GM18861 (cell line): ENCODE results near the gene CCDC183.
"Not testable (repeated sequence)": the region's sequence is repeated elsewhere in the genome, so short reads cannot be mapped to it uniquely, and the experiment has no call there.

Source experiments
- ATAC-seq: cut with Tn5 transposase; IDR thresholded peaks from one replicate; pipeline ENCODE4 v1.9.1; 2021; ENCODE audit not compliant: unreplicated experiment

CCDC183 gene

DNA sequence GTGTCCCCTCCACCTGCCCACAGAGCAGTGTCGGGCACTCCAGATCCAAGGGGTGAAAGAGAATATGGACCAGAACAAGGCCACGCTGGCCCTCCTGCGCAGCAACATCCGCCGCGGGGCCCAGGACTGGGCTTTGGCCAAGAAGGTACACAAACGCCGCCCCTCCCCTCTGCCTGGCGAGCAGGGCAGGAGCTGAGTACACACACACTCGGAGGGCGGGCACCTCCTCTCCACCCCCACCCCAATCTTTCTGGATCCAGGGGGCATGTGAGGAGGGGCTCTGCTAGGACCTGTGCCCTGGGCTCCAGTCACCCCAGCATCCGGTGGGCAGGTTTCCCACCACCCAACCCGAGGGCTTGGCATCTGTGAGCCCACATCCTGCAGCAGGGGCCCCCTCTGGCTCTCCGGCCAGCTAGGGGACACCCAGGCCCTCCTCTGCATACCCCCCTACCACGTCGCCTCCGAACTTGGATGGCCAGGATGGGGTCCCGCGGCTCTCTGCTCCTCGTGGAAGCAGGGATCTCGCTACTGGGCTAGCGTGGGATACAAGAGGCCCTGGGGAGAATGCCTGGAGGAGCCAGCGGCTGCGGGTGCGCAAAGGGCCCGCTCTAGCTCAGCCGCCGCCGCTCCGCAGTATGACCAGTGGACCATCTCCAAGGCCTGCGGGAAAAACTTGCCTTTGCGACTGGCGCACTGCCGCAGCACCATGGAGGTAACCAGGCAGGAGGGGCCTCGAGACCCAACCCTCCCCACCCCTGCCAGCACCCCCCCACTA, 3.1 kb downstream of the CCDC183 start:
- ATAC-seq: no peak

DNA sequence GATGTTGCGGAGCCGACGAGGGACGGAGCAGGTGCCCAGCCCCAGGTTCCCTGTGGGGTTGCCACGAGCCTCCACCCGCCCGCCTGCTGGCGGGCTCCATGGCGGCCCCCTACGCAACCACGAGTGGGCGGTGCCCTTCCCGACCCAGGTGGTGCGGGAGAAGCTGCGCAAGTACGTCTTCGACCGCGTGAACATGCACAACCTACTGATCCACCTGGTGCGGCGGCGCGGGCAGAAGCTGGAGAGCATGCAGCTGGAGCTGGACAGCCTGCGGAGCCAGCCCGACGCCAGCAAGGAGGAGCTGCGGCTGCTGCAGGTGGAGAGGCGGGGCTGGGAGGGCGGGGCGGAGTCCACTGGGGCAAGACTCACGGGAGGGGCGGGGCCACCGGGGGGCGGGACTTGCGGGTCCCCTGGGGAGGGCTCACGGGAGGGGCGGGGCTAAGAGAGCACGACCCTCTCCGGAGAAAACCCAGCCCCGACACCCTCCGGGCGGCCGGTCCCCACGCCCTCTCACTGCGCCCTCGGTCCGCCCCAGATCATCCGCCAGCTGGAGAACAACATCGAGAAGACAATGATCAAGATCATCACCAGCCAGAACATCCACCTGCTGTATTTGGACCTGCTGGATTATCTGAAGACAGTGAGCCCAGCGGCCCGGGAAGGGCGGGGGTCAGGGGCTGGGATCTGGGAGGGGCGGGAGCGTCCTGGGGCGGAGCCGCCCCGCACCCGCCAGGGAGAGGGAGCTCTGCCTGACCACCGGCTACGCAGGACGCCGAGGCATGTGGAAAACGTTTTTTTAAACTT, 3.9 kb downstream of the CCDC183 start:
- no peak for ATAC-seq

DNA sequence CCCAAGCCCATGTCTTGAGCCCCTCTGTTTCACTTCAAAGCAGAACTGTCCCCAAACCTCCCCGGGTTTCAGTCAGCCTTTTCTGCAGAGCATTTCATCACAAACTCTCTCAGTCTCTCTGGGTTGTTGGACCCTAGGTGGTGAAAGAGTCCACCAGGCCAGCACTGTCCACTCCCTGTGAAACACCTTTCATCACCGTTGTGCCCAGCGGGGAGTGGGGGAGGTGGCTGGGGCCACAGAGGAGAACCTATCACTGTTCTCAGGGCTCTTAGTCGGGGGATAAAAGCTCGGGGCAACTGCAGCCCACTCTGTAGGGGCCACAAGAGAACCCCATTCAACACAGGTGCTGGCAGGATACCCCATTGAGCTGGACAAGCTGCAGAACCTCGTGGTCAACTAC, 6.2 kb downstream of the CCDC183 start:
- no peak for ATAC-seq

DNA sequence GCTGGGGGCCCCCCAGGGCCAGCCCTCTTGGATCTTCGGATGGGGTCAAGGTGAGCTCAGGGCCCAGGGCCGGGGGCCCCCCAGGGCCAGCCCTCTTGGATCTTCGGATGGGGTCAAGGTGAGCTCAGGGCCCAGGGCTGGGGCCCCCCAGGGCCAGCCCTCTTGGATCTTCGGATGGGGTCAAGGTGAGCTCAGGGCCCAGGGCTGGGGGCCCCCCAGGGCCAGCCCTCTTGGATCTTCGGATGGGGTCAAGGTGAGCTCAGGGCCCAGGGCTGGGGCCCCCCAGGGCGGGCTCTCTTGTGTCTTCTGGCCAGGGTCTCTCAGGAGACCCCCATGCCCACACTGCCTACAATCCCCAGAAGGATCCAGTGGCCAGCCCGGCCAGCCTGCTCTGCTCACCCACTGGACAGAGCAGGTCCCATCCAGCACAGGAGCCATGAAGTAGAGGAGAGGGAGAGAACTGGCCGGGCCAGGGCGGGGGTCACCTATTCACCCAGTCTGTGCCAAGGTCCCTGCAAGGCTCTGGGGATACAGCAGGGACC, 6.9 kb downstream of the CCDC183 start:
- ATAC-seq: not testable (repeated sequence)

DNA sequence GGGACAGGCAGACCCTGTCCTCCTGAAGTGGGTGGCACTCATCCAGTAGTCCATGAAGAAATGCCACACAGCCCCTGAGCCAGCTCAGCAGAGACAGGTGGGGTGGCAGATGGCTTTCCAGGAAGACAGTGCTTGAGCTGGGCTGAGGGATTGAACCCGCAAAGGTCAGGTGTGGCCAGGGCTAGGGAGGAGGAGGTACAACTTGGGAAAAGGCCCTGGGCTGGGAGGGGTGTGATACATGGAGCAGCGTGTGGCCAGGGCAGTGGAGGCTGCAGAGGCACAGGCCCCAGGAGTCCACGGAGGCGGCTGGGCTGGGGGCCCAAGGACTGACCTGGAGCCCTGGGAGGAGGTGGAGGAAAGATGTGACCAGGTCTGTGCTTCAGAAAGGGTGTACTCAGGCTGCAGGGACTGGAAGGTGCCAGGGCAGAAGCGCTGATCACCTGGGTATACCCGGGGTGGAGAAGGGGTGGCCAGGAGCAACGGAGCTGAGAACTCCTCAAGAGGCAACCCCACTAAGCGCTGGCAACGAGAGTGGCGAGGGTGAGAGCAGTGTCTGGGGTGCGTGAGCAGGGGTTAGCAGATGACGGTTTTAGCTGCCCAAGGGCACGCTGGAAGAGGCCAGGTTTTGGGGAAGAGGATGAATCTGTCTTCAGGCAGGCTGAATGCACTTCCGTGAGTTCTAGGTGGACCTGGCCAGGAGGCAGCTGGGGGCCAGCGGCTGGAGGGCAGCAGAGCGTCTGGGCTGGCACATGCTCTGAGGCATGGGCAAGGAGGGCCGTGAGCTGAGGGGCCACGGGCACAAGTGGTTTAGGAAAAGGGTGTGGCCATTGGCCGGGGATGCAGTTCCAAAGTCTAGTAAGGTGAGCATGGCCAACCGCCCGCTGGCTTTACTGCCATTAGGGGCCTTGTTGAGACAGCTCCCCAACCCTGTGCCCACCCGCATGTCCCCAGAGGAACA, 7.7 kb downstream of the CCDC183 start:
- no peak for ATAC-seq

DNA sequence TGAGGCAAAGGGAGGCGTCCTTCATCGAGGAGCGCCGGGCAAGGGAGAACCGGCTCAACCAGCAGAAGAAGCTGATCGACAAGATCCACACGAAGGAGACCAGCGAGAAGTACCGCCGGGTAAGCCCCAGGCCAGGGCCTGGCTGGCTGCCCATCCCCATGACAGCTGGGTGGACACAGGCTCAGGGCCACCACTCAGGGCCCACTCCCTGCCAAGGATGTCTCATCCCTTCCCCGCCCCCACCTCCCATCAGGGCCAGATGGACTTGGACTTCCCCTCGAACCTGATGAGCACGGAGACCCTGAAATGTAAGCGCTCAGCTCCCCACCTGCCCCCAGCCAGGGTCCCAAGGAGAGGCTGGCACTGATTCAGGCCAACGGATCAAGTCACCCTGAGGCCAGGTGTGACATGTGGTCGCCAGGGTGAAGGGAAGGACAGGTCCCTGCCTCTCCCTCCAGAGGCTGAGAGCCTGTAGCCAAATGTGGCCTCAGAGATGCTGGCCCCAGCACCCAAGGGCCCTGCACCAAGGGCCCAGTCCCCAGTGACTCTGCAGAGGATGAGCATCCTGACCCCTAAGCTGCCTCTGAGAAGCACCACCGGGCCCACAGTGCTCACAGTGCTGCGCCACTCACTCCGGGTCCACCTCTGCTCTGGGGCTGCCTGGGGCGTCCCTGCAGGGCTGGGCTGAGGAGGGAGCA, 8.5 kb downstream of the CCDC183 start:
- no peak for ATAC-seq

DNA sequence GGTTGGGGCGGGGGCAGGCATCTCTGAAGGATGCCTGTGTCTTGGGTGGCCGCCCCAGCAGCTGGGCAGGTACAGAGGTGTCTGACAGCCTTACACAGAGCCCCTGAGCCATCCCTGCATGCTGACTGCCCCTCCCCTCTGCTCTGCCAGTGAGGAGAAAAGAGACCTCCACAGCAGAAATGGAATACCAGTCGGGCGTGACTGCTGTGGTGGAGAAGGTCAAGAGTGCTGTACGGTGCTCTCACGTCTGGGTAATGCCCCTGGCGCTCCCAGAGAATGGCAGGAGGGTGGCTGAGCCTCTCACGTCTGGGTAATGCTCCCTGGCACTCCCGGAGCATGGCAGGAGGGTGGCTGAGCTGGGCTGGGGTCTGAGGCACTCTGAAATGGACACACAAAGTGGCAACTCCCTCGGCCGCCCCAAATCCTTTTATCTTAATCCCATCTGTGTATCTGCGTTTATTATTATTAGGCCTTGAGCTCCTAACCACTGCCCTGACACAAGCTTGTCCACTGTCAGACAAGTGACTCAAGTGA, 9.1 kb downstream of the CCDC183 start:
- ATAC-seq: no peak

DNA sequence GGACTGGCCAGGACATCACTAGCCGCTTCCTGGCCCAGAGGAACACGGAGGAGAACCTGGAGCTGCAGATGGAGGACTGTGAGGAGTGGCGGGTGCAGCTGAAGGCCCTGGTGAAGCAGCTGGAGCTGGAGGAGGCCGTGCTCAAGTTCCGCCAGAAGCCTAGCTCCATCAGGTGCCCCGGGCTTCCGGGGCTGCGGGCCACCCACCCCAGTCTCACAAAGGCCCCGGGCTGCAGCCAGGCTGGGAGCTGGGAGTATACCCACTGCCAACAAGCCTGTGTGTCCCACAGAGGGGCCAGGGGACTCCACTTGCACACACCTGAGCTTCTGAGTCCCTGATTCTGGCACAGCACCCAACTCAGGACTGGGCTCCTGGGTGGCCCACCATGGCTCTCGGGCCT, 9.9 kb downstream of the CCDC183 start:
- no peak for ATAC-seq

DNA sequence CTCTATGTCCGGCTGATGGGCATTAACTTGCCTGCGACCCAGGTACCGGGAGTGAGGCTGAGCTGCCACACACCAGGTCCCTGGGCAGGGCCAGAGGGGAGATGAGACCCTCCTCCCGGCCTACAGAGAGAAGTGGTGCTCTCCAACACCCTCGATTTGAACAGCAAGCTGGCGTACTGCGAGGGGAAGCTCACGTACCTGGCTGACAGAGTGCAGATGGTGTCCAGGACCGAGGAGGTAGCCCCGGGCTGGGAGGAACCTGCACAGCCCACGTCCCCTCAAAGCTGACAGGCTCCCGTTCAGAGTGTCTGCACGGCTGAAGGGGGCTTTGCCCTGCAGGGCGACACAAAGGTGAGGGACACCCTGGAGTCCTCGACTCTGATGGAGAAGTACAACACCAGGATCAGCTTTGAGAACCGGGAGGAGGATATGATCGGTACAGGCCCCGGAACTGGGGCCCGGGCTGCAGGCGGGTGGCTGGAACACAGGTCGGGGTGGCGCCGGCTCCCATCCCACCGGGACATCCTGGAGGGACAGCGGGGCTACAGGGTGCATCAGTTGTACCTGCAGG, 10.6 kb downstream of the CCDC183 start:
- ATAC-seq: no peak

DNA sequence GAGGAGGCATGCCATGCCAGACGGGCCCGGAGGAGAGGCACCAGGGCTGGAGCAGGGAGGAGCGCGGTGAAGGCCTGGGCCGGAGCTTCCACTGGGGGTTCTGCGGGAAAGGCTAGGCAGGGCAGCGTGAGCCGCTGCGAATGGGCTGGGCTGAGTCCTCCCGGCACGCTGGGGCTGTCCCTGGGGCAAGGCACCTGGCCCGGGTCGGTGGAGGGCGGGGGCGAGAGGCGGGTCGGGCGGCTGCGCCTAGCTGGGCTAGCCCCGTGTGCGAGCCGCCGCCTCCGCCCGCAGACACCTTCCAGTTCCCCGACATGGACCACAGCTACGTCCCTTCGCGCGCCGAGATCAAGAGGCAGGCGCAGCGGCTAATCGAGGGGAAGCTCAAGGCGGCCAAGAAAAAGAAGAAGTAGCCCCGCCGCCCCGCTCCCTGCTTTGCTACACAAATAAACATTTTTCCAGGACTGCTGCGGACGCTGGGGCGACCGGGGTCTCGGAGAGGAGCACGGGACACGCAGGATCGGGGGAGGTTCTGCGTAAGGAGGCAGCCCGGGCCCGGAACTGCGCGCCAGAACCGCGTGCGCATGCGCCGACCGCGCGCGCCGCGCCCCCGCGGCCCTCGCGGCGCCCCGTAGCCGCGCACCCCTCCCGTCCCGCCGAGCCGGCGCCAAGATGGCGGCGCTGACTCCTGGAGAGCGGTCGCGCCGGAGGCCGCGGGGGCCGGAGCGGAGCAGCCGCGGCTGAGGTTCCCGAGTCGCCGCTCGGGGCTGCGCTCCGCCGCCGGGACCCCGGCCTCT, 11.3 kb downstream of the CCDC183 start, which contains the start of gene RABL6:
Gene RABL6, plus strand, starts transcription at position 668 of the 794 bp plus-strand sequence. CDS start 249 bp downstream, outside the sequence.
- ATAC-seq: peak; percentile 55

DNA sequence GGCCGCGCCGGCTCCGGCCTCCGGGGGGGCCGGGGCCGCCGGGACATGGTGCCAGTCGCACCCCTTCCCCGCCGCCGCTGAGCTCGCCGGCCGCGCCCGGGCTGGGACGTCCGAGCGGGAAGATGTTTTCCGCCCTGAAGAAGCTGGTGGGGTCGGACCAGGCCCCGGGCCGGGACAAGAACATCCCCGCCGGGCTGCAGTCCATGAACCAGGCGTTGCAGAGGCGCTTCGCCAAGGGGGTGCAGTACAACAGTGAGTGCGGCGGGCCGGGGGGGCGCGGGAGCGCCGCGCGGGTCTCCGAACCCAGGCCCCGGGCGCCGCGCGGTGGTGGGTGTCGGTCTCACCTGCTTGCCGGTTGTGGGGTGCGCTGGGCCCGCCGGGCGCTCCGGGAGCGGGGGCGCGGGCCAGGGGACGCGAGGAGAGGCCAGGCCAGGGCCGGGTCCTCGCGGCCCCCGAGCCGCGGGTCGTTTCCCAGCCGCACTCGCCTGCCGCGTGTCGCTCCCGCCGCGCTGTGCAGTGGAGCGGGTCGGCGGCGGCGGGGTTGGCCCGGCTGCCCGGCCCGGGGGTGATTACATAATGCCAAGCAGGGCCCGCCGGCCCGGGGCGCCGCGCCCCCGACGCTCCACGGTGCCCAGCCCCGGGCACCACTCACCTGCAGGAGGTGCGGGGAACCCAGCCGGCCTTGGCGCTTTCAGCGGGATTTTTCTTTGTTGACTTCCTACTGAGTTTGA, 12.1 kb downstream of the CCDC183 start:
- peak; percentile 32 for ATAC-seq

DNA sequence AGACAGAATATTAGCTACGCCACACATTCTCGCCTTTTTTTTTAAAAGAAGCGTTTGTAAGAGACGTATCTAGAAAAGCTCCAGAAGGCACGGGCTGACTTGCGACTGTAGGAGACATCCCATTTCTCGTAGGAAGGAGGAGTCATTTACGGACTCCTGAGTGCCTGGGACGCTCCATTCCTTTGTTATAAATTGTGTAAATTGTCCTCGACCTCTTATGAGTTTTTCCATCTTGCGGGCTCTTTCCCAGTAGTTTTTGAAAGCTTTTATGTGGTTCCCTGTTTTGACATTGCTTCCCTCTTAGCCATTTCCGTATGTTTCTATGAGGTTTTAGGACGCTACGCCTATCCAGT, 12.6 kb downstream of the CCDC183 start:
- no peak for ATAC-seq

DNA sequence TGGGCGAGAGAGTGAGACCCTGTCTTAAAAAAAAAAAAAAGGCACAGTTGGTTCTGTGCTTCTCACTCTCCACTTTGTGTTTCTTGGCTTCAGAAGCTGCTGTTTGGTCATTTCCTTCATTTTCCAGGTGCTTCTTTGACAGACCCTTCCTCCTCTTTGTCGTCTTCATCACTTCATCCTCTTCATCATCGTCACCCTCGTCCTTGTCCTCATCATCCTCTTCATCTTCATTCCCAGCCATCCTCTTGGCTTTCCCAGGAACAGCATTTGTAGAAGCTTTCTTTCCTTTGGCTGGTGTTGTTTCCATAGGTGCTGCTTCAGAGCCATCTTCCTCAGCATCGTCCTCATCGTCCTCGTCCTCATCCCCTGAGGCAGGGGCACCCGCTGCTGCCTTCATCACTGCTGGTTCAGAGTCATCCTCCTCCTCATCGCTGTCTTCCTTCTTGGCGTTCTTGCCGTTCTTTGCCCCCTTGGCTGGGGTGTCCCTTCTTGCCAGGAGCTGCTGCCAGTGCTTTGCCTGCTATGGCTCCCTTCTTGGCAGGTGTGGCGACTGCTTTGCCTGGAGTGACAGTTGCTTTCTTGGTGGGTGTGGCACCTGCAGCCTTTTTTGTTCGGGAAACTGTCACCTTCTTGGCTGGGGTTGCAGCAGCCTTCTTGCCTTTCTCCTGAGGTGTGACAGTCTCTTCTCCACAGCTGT, 18.7 kb downstream of the CCDC183 start:
- ATAC-seq: no peak

DNA sequence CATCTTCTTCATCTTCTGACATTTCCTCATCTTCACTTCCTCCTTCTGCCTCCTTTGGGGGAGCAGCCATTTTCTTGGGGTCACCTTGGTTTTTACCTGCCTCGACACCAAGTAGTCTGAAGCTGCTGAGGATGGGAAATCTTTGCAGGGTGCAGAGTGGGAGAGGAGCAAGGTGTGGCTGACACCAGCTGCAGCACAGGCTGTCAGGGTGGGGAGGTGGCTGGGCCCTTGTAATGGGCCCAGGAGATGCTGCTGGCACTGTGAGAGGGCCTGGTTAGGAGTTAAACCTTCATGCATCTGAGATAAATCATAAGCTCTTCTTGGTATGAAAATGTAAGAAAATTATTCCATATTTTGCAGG, 19.3 kb downstream of the CCDC183 start:
- no peak for ATAC-seq

DNA sequence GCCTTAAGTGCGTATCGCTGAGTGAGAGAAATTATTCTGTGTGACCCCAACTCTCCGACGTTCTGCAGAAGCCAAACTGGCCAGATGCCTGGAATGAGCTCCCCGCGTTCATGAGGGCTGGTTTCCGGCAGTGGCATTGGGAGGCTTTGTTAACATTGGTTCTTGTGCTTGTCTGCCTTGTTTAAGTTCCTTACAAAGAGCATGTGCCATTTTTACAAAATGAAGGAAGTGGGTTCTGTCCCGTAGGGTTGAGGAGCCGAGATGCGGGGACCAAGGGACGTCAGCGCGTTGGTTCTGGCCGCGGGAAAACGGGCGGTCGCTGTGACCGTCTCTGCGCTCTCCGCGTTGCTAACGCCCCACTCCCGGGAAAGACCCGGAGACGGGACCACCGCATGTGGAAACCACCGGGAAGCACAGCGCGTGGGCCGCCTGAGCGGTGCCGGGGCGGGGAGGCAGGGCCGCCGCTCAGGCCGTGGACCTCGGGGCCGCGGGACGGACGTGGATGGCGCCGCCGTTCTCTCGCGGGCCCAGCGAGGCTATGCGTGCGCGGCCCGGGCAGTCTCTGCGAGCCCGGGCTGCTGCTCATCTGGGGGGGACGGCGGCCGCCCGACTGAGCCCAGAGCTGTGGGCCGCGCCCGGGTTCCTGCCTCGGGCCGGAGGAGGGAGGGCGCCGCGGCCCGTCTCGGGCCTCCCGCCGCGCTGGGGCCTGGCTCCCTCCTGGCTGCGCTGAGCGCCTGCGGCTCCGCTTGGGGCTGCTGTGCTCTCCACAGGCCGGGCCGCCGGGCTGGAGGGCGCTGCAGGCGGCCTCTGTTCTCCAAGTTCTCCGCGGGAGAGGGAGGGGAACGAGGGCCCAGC, 25.1 kb downstream of the CCDC183 start:
- no peak for ATAC-seq

DNA sequence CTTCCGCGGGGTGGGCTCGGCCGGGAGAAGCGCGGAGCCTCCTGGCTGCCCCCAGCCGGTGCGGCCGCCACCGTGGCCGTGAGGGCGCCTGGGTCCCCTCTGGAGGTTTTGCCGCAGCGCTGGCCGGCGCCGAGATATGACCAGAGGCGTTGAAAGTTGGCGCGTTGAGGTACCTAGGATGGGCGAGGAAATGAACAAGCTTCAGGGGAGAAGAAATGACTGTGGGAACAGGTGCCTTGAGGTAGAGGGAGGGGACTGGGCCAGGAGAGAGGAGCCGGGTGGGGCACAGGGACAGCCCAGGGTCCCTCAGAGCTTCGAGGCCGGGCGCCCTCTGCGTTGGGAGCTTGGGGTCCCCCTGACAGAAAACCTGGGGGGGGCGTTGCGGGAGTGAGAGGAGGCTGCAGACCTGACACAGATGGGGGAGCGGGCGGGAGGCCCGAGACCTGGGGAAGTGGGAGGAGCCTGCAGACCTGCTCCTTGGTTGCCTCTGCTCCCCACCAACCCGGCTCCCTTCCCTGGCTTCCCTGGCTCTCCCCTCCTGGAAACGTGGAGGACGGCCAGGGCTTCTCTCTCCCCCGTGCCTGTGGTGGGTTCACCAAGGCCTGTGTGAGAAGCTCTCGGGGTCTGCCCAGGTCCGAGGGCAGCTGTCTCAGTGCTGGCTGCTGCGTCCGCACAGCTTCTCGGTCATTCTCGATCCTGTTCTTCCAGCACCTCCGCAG, 25.8 kb downstream of the CCDC183 start:
- ATAC-seq: no peak
